ENCODE results near the gene ELOA. TPM values are rescaled to one million over a fixed set of nuclear protein-coding genes. Genes with fewer than 3 reads are reported as not detected.
A peak's percentile ranks its signal among the peaks of the same experiment; 100 is the strongest.

The ELOA gene, protein sequence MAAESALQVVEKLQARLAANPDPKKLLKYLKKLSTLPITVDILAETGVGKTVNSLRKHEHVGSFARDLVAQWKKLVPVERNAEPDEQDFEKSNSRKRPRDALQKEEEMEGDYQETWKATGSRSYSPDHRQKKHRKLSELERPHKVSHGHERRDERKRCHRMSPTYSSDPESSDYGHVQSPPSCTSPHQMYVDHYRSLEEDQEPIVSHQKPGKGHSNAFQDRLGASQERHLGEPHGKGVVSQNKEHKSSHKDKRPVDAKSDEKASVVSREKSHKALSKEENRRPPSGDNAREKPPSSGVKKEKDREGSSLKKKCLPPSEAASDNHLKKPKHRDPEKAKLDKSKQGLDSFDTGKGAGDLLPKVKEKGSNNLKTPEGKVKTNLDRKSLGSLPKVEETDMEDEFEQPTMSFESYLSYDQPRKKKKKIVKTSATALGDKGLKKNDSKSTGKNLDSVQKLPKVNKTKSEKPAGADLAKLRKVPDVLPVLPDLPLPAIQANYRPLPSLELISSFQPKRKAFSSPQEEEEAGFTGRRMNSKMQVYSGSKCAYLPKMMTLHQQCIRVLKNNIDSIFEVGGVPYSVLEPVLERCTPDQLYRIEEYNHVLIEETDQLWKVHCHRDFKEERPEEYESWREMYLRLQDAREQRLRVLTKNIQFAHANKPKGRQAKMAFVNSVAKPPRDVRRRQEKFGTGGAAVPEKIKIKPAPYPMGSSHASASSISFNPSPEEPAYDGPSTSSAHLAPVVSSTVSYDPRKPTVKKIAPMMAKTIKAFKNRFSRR
- 26.3 TPM for polyA plus RNA-seq
- long read RNA-seq, donor 1, full-length matches to known transcripts = 2 of 2 reads
- long read RNA-seq, donor 1, partial matches to known transcripts = 0 of 2 reads
- long read RNA-seq, donor 1, other reads (novel, unspliced or antisense) = 0 of 2 reads
- long read RNA-seq, donor 2, full-length matches to known transcripts = 3 of 3 reads
- long read RNA-seq, donor 2, partial matches to known transcripts = 0 of 3 reads
- long read RNA-seq, donor 2, other reads (novel, unspliced or antisense) = 0 of 3 reads
- long read RNA-seq, donor 3 = 0 reads
- long read RNA-seq, donor 4 = 0 reads
- long read RNA-seq, donor 5, full-length matches to known transcripts = 2 of 2 reads
- long read RNA-seq, donor 5, partial matches to known transcripts = 0 of 2 reads
- long read RNA-seq, donor 5, other reads (novel, unspliced or antisense) = 0 of 2 reads
- long read RNA-seq, donor 6 = 0 reads
- long read RNA-seq, donor 7, full-length matches to known transcripts = 4 of 4 reads
- long read RNA-seq, donor 7, partial matches to known transcripts = 0 of 4 reads
- long read RNA-seq, donor 7, other reads (novel, unspliced or antisense) = 0 of 4 reads
- long read RNA-seq, donor 8, full-length matches to known transcripts = 3 of 15 reads
- long read RNA-seq, donor 8, partial matches to known transcripts = 12 of 15 reads
- long read RNA-seq, donor 8, other reads (novel, unspliced or antisense) = 0 of 15 reads
- long read RNA-seq, donor 9, full-length matches to known transcripts = 1 of 7 reads
- long read RNA-seq, donor 9, partial matches to known transcripts = 6 of 7 reads
- long read RNA-seq, donor 9, other reads (novel, unspliced or antisense) = 0 of 7 reads
- long read RNA-seq, donor 10, full-length matches to known transcripts = 4 of 4 reads
- long read RNA-seq, donor 10, partial matches to known transcripts = 0 of 4 reads
- long read RNA-seq, donor 10, other reads (novel, unspliced or antisense) = 0 of 4 reads
- long read RNA-seq, donor 11, full-length matches to known transcripts = 4 of 4 reads
- long read RNA-seq, donor 11, partial matches to known transcripts = 0 of 4 reads
- long read RNA-seq, donor 11, other reads (novel, unspliced or antisense) = 0 of 4 reads

DNA sequence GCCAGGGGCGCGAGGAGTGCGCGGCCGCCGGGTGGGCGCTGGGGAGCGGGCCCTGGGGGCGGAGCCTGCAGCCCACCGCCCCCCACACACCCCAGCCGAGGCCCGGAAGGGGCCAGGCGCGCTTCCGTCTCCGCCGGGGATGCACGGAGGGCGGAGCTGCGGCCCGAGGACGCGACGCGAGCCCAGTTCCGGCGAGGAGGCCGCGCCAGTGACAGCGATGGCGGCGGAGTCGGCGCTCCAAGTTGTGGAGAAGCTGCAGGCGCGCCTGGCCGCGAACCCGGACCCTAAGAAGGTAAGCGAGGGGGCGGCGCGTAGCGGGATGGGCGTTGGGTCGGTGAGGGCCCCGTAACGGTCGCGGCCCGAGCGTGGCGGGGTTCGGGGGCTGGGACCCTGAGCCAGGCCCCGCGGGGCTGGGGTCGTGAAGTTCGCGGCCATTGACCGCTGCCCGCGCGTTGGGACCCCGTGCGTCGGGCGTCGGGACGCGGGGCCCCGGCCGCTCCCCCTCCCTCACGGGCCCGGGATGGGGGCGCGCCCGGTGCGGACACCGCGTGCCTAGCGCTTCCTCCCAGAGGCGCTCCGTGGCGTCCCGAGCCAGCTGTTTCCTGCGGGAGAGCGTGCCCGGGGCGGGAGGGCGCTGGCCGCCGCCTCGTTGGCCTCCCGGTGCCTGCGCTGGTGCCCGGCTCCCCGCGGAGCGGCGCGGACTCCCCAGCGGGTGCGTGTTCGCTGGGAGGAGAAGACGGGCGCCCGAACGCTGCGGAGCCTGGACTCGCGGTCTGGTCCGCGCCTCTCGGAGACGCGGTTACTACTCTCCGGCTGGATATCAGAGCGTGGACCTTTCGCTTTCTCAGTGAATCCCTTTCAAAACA, at the start of gene ELOA:
TSS of gene ELOA (plus strand) at position 185 of the 866 bp plus-strand sequence. CDS start at position 218, 33 bp downstream.
- DNase-seq = peak; percentile 67 to 85

GRCh38 chr1:23693599-23693998, 49.7 kb upstream of the ELOA start:
- DNase-seq = no peak
- 71% methylated on average over 1 of the region's 2 CpGs for WGBS (ENCODE audit: insufficient coverage, low lambda C conversion rate)
- H3K4me1 ChIP-seq (ENCODE audit: control insufficient read depth, insufficient read depth, low read length) = peaks cover 12% of the 10 kb centered on the region
- H3K36me3 ChIP-seq (ENCODE audit: control insufficient read depth, insufficient read depth, low read length) = peaks cover 57% of the 10 kb centered on the region
- no peak overlapping the region for H3K27ac ChIP-seq (ENCODE audit: low read length)
- H3K4me3 ChIP-seq (ENCODE audit: low read length) = no peak overlapping the region
- H3K27me3 ChIP-seq (ENCODE audit: control insufficient read depth, insufficient read depth, low read length) = no peaks in the 10 kb centered on the region
- peaks cover 2% of the 10 kb centered on the region for H3K9me3 ChIP-seq (ENCODE audit: control insufficient read depth, low read depth, low read length)

More for the DNA sequence above, at the start of gene ELOA:
- peak within 1 kb of the TSS; percentile 68 for H3K4me3 ChIP-seq (ENCODE audit: low read length)
- no peaks in the 10 kb centered on the region for H3K9me3 ChIP-seq (ENCODE audit: control insufficient read depth, low read depth, low read length)
- no CpG with 5 or more reads among the region's 119 CpGs for WGBS (ENCODE audit: insufficient coverage, low lambda C conversion rate)
- peaks cover 12% of the 10 kb centered on the region for H3K4me1 ChIP-seq (ENCODE audit: control insufficient read depth, insufficient read depth, low read length)
- H3K27me3 ChIP-seq (ENCODE audit: control insufficient read depth, insufficient read depth, low read length) = no peaks in the 10 kb centered on the region
- H3K27ac ChIP-seq (ENCODE audit: low read length) = peak within 1 kb of the TSS; percentile 84
- peaks cover 3% of the 10 kb centered on the region for H3K36me3 ChIP-seq (ENCODE audit: control insufficient read depth, insufficient read depth, low read length)

DNA sequence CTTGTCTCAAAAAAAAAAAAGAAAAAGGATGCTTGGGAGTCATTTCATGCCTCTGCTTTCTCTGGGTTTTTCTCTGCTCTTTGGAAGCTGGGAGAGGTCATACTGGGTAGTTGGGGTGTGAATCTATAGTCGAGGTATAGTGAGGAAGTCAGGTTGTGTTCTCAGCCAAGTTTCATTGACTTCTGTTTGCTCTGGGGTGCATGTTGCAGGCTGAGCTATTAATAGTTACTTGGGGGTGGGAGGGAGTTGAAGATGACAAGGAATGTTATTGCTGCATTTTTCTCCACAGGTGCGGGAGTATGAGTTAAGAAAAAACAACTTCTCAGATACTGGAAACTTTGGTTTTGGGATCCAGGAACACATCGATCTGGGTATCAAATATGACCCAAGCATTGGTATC, 48.9 kb upstream of the ELOA start:
- no peak overlapping the region for H3K4me3 ChIP-seq (ENCODE audit: low read length)
- H3K27me3 ChIP-seq (ENCODE audit: control insufficient read depth, insufficient read depth, low read length) = no peaks in the 10 kb centered on the region
- H3K9me3 ChIP-seq (ENCODE audit: control insufficient read depth, low read depth, low read length) = no peaks in the 10 kb centered on the region
- WGBS (ENCODE audit: insufficient coverage, low lambda C conversion rate) = no CpG with 5 or more reads among the region's 3 CpGs
- H3K4me1 ChIP-seq (ENCODE audit: control insufficient read depth, insufficient read depth, low read length) = peaks cover 12% of the 10 kb centered on the region
- DNase-seq = no peak
- H3K27ac ChIP-seq (ENCODE audit: low read length) = no peak overlapping the region
- H3K36me3 ChIP-seq (ENCODE audit: control insufficient read depth, insufficient read depth, low read length) = peaks cover 64% of the 10 kb centered on the region

DNA sequence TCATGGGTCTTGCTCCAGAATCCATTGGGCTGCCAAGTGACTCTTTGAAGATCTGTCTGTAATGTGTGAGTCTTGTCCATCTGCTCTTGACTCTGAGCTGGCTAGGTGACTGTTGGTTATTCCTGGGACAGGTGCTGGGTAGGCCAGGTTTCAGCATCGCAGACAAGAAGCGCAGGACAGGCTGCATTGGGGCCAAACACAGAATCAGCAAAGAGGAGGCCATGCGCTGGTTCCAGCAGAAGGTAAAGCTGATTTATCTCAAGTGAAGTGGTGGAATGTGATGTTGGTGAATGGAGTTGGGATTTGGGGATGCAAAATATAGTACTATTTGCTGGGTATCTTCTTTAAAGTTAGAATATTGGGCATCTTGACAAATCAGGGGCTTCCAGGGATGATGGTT, 47.6 kb upstream of the ELOA start:
- no peak for DNase-seq
- WGBS (ENCODE audit: insufficient coverage, low lambda C conversion rate) = no CpG with 5 or more reads among the region's 3 CpGs
- H3K36me3 ChIP-seq (ENCODE audit: control insufficient read depth, insufficient read depth, low read length) = peaks cover 77% of the 10 kb centered on the region

GRCh38 chr1:23696335-23696989, 46.8 kb upstream of the ELOA start:
- H3K27me3 ChIP-seq (ENCODE audit: control insufficient read depth, insufficient read depth, low read length) = no peaks in the 10 kb centered on the region
- no CpG with 5 or more reads among the region's 6 CpGs for WGBS (ENCODE audit: insufficient coverage, low lambda C conversion rate)
- no peaks in the 10 kb centered on the region for H3K9me3 ChIP-seq (ENCODE audit: control insufficient read depth, low read depth, low read length)
- no peak overlapping the region for H3K27ac ChIP-seq (ENCODE audit: low read length)
- H3K4me3 ChIP-seq (ENCODE audit: low read length) = no peak overlapping the region
- peak in 1 of 2 donors; percentile 34 for DNase-seq
- peaks cover 82% of the 10 kb centered on the region for H3K36me3 ChIP-seq (ENCODE audit: control insufficient read depth, insufficient read depth, low read length)
- peaks cover 12% of the 10 kb centered on the region for H3K4me1 ChIP-seq (ENCODE audit: control insufficient read depth, insufficient read depth, low read length)

More for the DNA sequence above, 47.6 kb upstream of the ELOA start:
- Histone ChIP-seq H3K27me3 (ENCODE audit: control insufficient read depth, insufficient read depth, low read length) (no peaks in the 10 kb centered on the region), H3K4me3 (ENCODE audit: low read length) (no peak overlapping the region), H3K27ac (ENCODE audit: low read length) (no peak overlapping the region), H3K4me1 (ENCODE audit: control insufficient read depth, insufficient read depth, low read length) (peaks cover 12% of the 10 kb centered on the region), H3K9me3 (ENCODE audit: control insufficient read depth, low read depth, low read length) (no peaks in the 10 kb centered on the region)

DNA sequence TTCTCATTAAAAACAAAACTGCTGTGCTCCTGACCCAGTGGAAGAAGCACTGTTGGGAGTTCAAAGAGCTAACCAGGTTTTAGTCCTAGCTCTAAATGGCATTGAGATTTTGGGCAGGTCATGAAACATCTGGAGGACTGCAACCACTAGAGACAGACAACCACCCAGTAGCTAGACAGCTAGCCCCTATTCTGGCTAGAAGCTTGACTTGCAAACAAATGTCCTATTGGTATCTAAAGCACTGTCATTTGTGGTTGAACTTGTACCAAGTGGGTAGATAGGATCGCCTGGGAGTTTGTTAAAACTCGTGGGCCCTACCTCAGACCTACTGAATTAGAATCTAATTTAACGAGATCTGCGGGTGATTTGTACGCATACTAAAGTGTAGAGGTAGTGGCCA, 44.8 kb upstream of the ELOA start:
- 100% methylated on average over 1 of the region's 5 CpGs for WGBS (ENCODE audit: insufficient coverage, low lambda C conversion rate)
- Histone ChIP-seq H3K27ac (ENCODE audit: low read length) (no peak overlapping the region), H3K4me3 (ENCODE audit: low read length) (no peak overlapping the region), H3K36me3 (ENCODE audit: control insufficient read depth, insufficient read depth, low read length) (peaks cover 88% of the 10 kb centered on the region), H3K4me1 (ENCODE audit: control insufficient read depth, insufficient read depth, low read length) (peaks cover 10% of the 10 kb centered on the region), H3K27me3 (ENCODE audit: control insufficient read depth, insufficient read depth, low read length) (no peaks in the 10 kb centered on the region), H3K9me3 (ENCODE audit: control insufficient read depth, low read depth, low read length) (no peaks in the 10 kb centered on the region)
- no peak for DNase-seq

DNA sequence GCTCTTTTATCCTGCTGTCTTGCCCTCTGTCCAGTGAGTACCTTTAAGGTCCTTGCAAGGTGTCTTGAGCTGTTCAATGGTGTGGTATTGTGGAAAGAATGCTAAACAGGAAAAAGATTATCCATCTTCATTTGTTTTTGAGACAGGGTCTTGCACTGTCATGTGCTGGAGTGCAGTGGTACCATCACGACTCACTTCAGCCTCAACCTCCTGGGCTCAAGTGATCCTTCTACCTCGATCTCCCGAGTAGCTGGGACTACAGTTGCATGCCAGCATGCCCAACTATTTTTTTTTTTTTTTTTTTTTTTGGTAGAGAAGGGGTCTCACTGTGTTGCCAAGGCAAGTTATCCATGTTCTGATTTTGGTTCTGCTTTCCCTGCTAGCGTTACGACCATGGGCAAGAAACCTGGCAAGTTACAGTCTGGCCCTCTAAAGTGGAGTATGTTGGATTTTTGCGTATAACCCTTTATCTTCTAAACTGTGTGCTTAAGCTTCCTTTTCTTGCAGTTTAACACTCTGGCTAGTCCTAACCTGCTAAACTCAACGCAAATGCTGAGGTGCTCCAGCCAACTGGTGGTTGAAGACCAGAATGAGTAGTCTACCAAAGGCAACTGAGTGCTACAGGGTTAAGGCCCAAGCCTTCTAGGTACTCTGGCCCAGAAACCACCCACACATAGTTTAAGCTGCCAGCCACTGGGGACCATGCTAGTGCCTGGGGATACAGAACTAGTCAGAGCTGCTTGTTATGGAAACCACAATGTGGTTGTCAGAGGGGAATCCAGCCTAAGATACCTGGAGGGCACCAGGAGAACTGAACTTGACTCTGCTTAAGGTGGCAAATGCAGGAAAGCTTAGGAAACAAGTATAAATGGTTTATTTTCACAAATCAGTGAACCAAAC, 43.7 kb upstream of the ELOA start:
- no peak overlapping the region for H3K27ac ChIP-seq (ENCODE audit: low read length)
- no CpG with 5 or more reads among the region's 7 CpGs for WGBS (ENCODE audit: insufficient coverage, low lambda C conversion rate)
- H3K36me3 ChIP-seq (ENCODE audit: control insufficient read depth, insufficient read depth, low read length) = peaks cover 82% of the 10 kb centered on the region
- no peaks in the 10 kb centered on the region for H3K9me3 ChIP-seq (ENCODE audit: control insufficient read depth, low read depth, low read length)
- H3K4me3 ChIP-seq (ENCODE audit: low read length) = no peak overlapping the region
- no peak for DNase-seq
- H3K27me3 ChIP-seq (ENCODE audit: control insufficient read depth, insufficient read depth, low read length) = no peaks in the 10 kb centered on the region
- H3K4me1 ChIP-seq (ENCODE audit: control insufficient read depth, insufficient read depth, low read length) = peaks cover 3% of the 10 kb centered on the region

- WGBS (ENCODE audit: insufficient coverage, low lambda C conversion rate) = no CpG with 5 or more reads among the region's 2 CpGs
- H3K4me1 ChIP-seq (ENCODE audit: control insufficient read depth, insufficient read depth, low read length) = no peaks in the 10 kb centered on the region
- peaks cover 72% of the 10 kb centered on the region for H3K36me3 ChIP-seq (ENCODE audit: control insufficient read depth, insufficient read depth, low read length)
- H3K27me3 ChIP-seq (ENCODE audit: control insufficient read depth, insufficient read depth, low read length) = no peaks in the 10 kb centered on the region
- no peak overlapping the region for H3K27ac ChIP-seq (ENCODE audit: low read length)
- no peak for DNase-seq
- no peaks in the 10 kb centered on the region for H3K9me3 ChIP-seq (ENCODE audit: control insufficient read depth, low read depth, low read length)
- H3K4me3 ChIP-seq (ENCODE audit: low read length) = no peak overlapping the region
Observed at GRCh38 chr1:23701310-23701709, 42.0 kb upstream of the ELOA start.
